ENCODE data around the gene GAMT.

The GAMT gene

GRCh38 chr19:1425102-1425837, 23.9 kb upstream of the GAMT start:
- Histone ChIP-seq H3K27ac (ENCODE audit: poor library complexity, severe bottlenecking) (peak overlapping the region; percentile 24), H3K36me3 (ENCODE audit: low read depth) (peaks cover 91% of the 10 kb centered on the region), H3K9me3 (ENCODE audit: severe bottlenecking) (no peaks in the 10 kb centered on the region), H3K4me3 (ENCODE audit: severe bottlenecking) (no peak overlapping the region), H3K4me1 (ENCODE audit: insufficient read depth, poor library complexity, severe bottlenecking) (peaks cover 11% of the 10 kb centered on the region), H3K27me3 (ENCODE audit: insufficient read depth, poor library complexity, severe bottlenecking) (no peaks in the 10 kb centered on the region)
- no peak for DNase-seq (ENCODE audit: low spot score)
- peak; percentile 68 for ATAC-seq (ENCODE audit: low read depth)
- TF ChIP-seq, protein P1, sequence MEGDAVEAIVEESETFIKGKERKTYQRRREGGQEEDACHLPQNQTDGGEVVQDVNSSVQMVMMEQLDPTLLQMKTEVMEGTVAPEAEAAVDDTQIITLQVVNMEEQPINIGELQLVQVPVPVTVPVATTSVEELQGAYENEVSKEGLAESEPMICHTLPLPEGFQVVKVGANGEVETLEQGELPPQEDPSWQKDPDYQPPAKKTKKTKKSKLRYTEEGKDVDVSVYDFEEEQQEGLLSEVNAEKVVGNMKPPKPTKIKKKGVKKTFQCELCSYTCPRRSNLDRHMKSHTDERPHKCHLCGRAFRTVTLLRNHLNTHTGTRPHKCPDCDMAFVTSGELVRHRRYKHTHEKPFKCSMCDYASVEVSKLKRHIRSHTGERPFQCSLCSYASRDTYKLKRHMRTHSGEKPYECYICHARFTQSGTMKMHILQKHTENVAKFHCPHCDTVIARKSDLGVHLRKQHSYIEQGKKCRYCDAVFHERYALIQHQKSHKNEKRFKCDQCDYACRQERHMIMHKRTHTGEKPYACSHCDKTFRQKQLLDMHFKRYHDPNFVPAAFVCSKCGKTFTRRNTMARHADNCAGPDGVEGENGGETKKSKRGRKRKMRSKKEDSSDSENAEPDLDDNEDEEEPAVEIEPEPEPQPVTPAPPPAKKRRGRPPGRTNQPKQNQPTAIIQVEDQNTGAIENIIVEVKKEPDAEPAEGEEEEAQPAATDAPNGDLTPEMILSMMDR (IDR thresholded peaks at IDR 0.05; ENCODE audit: poor library complexity, severe bottlenecking) = no peak

DNA sequence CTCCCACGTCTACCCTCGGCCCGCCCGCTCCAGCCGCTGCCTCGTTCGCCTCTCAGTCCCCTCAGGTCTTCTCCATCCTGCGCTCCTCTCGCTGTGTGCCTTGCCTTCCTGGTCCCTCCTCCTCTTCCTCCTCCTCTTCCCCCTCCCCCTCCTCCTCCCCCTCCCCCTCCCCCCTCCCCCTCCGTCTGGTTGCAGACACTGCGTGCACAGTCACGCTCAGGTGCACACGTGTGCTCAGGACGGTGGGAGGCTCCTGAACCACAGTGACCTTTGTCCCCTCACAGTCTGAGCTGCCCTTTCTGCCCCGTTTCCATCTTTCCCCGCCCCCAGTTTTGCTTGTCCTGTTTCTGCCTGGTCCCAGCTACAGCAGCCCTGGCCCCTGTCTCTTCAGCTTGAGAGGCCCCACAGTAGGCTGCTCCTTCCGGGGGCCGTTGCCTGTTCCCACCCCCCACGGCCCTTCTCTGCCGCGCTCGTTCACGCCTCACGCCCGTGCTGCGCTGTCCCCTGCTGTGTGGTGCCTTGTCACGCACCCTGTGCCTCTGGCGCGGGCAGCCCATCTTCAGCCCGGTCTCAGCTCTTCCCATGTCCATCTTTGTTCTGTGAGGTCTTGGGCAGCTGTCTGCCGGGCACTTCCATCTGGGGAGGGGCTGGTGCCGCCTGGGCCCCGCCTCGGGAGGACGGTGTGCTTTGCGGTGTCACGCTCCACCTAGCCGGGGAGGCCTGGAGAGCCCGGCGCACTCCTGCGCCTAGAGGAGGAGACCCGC, 23.0 kb upstream of the GAMT start:
- no peak for DNase-seq (ENCODE audit: low spot score)
- Histone ChIP-seq H3K36me3 (ENCODE audit: low read depth) (peaks cover 87% of the 10 kb centered on the region), H3K27ac (ENCODE audit: poor library complexity, severe bottlenecking) (peak overlapping the region; percentile 24), H3K27me3 (ENCODE audit: insufficient read depth, poor library complexity, severe bottlenecking) (no peaks in the 10 kb centered on the region), H3K4me3 (ENCODE audit: severe bottlenecking) (no peak overlapping the region), H3K4me1 (ENCODE audit: insufficient read depth, poor library complexity, severe bottlenecking) (peaks cover 11% of the 10 kb centered on the region), H3K9me3 (ENCODE audit: severe bottlenecking) (no peaks in the 10 kb centered on the region)
- TF ChIP-seq, protein P1 (IDR thresholded peaks at IDR 0.05; ENCODE audit: poor library complexity, severe bottlenecking) = no peak
- no peak; the same call in 2 of the 3 replicates for ATAC-seq (ENCODE audit: low read depth)

- no peak for DNase-seq (ENCODE audit: low spot score)
- H3K27me3 ChIP-seq (ENCODE audit: insufficient read depth, poor library complexity, severe bottlenecking) = no peaks in the 10 kb centered on the region
- H3K9me3 ChIP-seq (ENCODE audit: severe bottlenecking) = no peaks in the 10 kb centered on the region
- H3K36me3 ChIP-seq (ENCODE audit: low read depth) = peaks cover 87% of the 10 kb centered on the region
- no peak for ATAC-seq (ENCODE audit: low read depth)
- no peak overlapping the region for H3K27ac ChIP-seq (ENCODE audit: poor library complexity, severe bottlenecking)
- peaks cover 11% of the 10 kb centered on the region for H3K4me1 ChIP-seq (ENCODE audit: insufficient read depth, poor library complexity, severe bottlenecking)
- no peak overlapping the region for H3K4me3 ChIP-seq (ENCODE audit: severe bottlenecking)
- TF ChIP-seq, protein P1 (IDR thresholded peaks at IDR 0.05; ENCODE audit: poor library complexity, severe bottlenecking) = no peak
Measured at GRCh38 chr19:1423436-1424191, 22.3 kb upstream of the GAMT start.

GRCh38 chr19:1422943-1423342, 21.6 kb upstream of the GAMT start:
- peaks cover 11% of the 10 kb centered on the region for H3K4me1 ChIP-seq (ENCODE audit: insufficient read depth, poor library complexity, severe bottlenecking)
- DNase-seq (ENCODE audit: low spot score) (no peak), ATAC-seq (ENCODE audit: low read depth) (no peak)
- H3K27ac ChIP-seq (ENCODE audit: poor library complexity, severe bottlenecking) = no peak overlapping the region
- H3K9me3 ChIP-seq (ENCODE audit: severe bottlenecking) = no peaks in the 10 kb centered on the region
- H3K36me3 ChIP-seq (ENCODE audit: low read depth) = peaks cover 87% of the 10 kb centered on the region
- TF ChIP-seq, protein P1 (IDR thresholded peaks at IDR 0.05; ENCODE audit: poor library complexity, severe bottlenecking) = no peak
- H3K4me3 ChIP-seq (ENCODE audit: severe bottlenecking) = no peak overlapping the region
- H3K27me3 ChIP-seq (ENCODE audit: insufficient read depth, poor library complexity, severe bottlenecking) = no peaks in the 10 kb centered on the region

Data from RWPE2 (cell line).